NB4 (cell line): Measurements from ENCODE around the gene SLC4A7.
"Not testable (repeated sequence)": the region's sequence is repeated elsewhere in the genome, so short reads cannot be mapped to it uniquely, and the experiment has no call there.

ENCODE experiments used
- DNase-seq: peaks from one replicate; pipeline ENCODE4 v3.0.0; 2010; ENCODE audit warnings: low read depth
- H3K4me3 ChIP-seq: one replicate; pipeline ENCODE4 v1.5.1; 2011; ENCODE audit warnings: mild to moderate bottlenecking, low read depth, low read length, moderate library complexity
- CTCF ChIP-seq: IDR thresholded peaks from one replicate; pipeline ENCODE4 v1.5.1; 2012; ENCODE audit warnings: low read depth, low read length
- MAX ChIP-seq: IDR thresholded peaks from 2 replicates; pipeline ENCODE4 v1.6.1; 2011; ENCODE audit warnings: low read depth, low read length
- MYC ChIP-seq: IDR thresholded peaks from 2 replicates; pipeline ENCODE4 v1.6.1; 2011; ENCODE audit warnings: low read depth, low read length
- POLR2A ChIP-seq: IDR thresholded peaks from 2 replicates; pipeline ENCODE4 v1.6.1; 2011; ENCODE audit warnings: mild to moderate bottlenecking; ENCODE audit not compliant: insufficient read length; ENCODE audit errors: extremely low read depth

Gene SLC4A7

GRCh38 chr3:27484015-27484844 lies at the start of gene SLC4A7:
TSS of gene SLC4A7 (minus strand) at chr3:27484384. CDS start at chr3:27484126, 258 bp downstream.
- H3K4me3 ChIP-seq, result peak within 1 kb of the TSS; percentile 87
- DNase-seq, result peak; percentile 96
- TF ChIP-seq CTCF (no peak), POLR2A (peak; percentile 77), MAX (peak; percentile 35; the same call in 1 of the 2 replicates), MYC (no peak)

GRCh38 chr3:27533261-27533607 lies 49.0 kb upstream of the SLC4A7 start:
- no peak overlapping the region for H3K4me3 ChIP-seq
- TF ChIP-seq POLR2A (no peak), CTCF (no peak), MAX (no peak), MYC (no peak)
- peak; percentile 6 for DNase-seq

GRCh38 chr3:27532426-27533260 lies 48.5 kb upstream of the SLC4A7 start:
- TF ChIP-seq CTCF (no peak), MYC (no peak), POLR2A (no peak), MAX (no peak)
- no peak overlapping the region for H3K4me3 ChIP-seq
- no peak for DNase-seq

- not testable (repeated sequence) for DNase-seq, H3K4me3 ChIP-seq
These were observed 47.1 kb upstream of the SLC4A7 start for GRCh38 chr3:27531193-27531751.

- H3K4me3 ChIP-seq, result no peak overlapping the region
- TF ChIP-seq POLR2A (no peak), CTCF (no peak), MYC (no peak), MAX (no peak)
- DNase-seq, result peak; percentile 14
These were observed 44.6 kb upstream of the SLC4A7 start for GRCh38 chr3:27528791-27529190.
